Stimulated activated CD8-positive, alpha-beta memory T cell treated with anti-CD3 and anti-CD28 coated beads, Interleukin-7, amount 100 ng/mL, for 48 hours (primary cell): ENCODE measurements around the gene NOTUM.

ENCODE experiments used
- DNase-seq, 2 donors: peaks; one replicate each; pipeline ENCODE4 v3.0.0-alpha.2; 2020; ENCODE audit warnings: low read depth in 1 of 2; ENCODE audit errors: extremely low read depth in 1 of 2

Gene NOTUM

GRCh38 chr17:81912441-81913309 lies 48.3 kb downstream of the NOTUM start:
- DNase-seq: no peak

- DNase-seq: no peak
Observed at GRCh38 chr17:81911969-81912368, 49.0 kb downstream of the NOTUM start.

- DNase-seq: peak; percentile 86
Observed at GRCh38 chr17:81911277-81911961, 49.6 kb downstream of the NOTUM start, which contains the start of gene PCYT2. Gene PCYT2 (minus strand): TSS chr17:81911399. CDS start chr17:81911355, 44 bp downstream.

- DNase-seq: no peak
Observed at GRCh38 chr17:81910840-81911276, 50.1 kb downstream of the NOTUM start.

GRCh38 chr17:81909966-81910839 lies 50.8 kb downstream of the NOTUM start:
- no peak for DNase-seq

- DNase-seq: no peak
Observed at GRCh38 chr17:81909231-81909630, 51.8 kb downstream of the NOTUM start.

GRCh38 chr17:81908793-81909192 lies 52.2 kb downstream of the NOTUM start:
- DNase-seq: no peak

GRCh38 chr17:81907219-81908145 lies 53.5 kb downstream of the NOTUM start:
- no peak for DNase-seq

GRCh38 chr17:81906476-81907218 lies 54.3 kb downstream of the NOTUM start:
- no peak for DNase-seq

GRCh38 chr17:81905993-81906392 lies 55.0 kb downstream of the NOTUM start:
- DNase-seq: no peak

- DNase-seq: no peak
Observed at GRCh38 chr17:81905424-81905875, 55.5 kb downstream of the NOTUM start.

GRCh38 chr17:81904600-81905423 lies 56.2 kb downstream of the NOTUM start:
- DNase-seq: no peak

GRCh38 chr17:81903896-81904599 lies 56.9 kb downstream of the NOTUM start:
- DNase-seq: no peak

- no peak for DNase-seq
Observed at GRCh38 chr17:81903415-81903831, 57.6 kb downstream of the NOTUM start.

- no peak for DNase-seq
Observed at GRCh38 chr17:81902653-81903414, 58.2 kb downstream of the NOTUM start.
